Measurements from ENCODE around the gene CDH18. TPM values are rescaled to one million over a fixed set of nuclear protein-coding genes. Genes with fewer than 3 reads are reported as not detected.

Gene CDH18
- total RNA-seq, 2 donors from 2014 or later = not detected

DNA sequence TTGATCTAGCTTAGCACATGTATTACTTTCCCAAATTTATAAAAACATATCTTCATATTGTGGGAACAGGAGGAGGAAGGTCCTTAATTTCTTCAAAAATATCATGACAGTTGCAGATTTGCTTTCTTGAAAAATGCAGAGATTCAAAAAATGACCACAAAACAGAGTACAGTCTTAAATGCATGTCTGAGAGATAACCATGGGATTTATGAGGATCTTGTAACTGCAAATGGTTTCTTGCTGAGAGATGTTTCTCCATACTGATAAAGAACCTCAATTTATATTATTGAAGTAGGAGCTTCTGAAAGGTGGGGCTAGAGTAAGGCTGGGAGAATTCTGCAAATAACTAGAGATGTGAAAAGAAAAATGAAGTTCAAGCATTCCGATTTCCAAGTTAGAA is 83.2 kb downstream of the CDH18 start:
- no peak for ATAC-seq (replicated peaks)
- Mint-ChIP-seq H3K27ac (no peak overlapping the region), H3K4me3 (no peak overlapping the region), H3K4me1 (no peaks in the 10 kb centered on the region), H3K27me3 (no peaks in the 10 kb centered on the region), H3K36me3 (ENCODE audit: low read depth) (no peaks in the 10 kb centered on the region), H3K9me3 (peaks cover 3% of the 10 kb centered on the region)

DNA sequence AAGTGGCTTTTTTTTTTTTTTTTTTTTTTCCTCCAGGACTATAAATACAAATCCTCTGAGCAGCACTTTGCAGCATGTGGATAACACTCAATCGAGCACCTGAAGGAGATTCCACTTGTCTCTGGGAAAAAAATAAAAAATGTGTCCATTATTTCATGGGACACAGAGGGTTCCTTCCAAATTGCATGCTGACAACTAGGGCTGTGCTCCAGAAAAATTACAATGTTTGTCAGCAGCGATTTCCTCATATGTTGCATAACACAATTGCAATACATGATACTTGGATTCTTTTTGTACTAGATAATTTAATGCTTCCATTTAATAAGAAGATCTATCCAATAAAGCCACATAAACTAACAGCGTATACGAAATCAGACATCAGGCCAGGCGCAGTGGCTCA is 84.4 kb downstream of the CDH18 start:
- no peak overlapping the region for H3K27ac Mint-ChIP-seq
- H3K36me3 Mint-ChIP-seq (ENCODE audit: low read depth) = no peaks in the 10 kb centered on the region
- peaks cover 4% of the 10 kb centered on the region for H3K9me3 Mint-ChIP-seq
- no peaks in the 10 kb centered on the region for H3K4me1 Mint-ChIP-seq
- no peak for ATAC-seq (replicated peaks)
- H3K4me3 Mint-ChIP-seq = no peak overlapping the region
- H3K27me3 Mint-ChIP-seq = no peaks in the 10 kb centered on the region

DNA sequence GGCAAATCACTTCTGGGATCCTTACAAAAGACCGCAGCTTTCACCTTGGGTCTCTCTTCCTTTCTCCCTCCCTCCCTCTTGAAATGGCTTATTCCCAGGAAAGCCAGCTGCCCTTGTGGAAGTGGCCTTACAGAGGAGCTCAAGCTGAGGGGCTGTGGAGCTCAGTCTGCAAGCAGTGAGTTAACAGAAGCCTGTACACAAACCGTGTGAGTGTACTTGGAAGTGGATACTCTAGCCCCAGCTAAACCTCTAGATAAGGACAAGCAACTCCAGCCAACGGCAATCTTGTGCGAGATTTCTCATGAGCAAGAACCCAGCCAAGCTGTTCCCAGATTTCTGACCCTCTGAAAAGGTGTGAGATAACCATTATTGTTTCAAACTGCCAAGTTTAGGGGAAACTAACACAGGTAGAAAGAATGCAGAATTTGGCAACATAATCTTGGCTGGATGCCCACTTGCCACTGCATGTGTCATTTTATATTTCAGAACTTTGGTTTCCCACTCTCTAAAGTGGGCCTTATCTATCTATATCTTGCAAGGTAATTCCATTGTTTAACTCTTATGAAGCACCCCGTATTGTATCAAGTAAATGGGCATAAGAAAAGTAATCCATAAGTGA is 85.6 kb downstream of the CDH18 start:
- Mint-ChIP-seq H3K4me1 (no peaks in the 10 kb centered on the region), H3K27ac (no peak overlapping the region), H3K36me3 (ENCODE audit: low read depth) (no peaks in the 10 kb centered on the region), H3K9me3 (peaks cover 4% of the 10 kb centered on the region), H3K4me3 (no peak overlapping the region), H3K27me3 (no peaks in the 10 kb centered on the region)
- ATAC-seq (replicated peaks) = no peak

DNA sequence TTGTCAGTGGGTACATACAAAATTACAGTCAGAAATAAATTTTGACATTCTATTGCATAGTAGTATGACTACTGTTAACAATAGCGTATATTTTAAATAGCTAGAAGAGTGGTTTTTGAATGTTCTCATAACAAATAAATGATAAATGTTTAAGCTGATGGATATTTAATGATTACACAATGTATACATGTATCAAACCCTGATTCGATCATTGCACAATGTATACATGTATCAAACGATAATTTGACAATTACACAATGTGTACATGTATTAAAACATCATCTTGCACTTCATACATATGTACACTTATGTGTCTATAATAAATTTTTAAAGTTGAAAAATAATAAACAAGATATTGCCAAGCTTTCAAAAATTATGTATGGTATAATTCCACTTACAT is 87.7 kb downstream of the CDH18 start:
- no peak overlapping the region for H3K27ac Mint-ChIP-seq
- H3K4me1 Mint-ChIP-seq = no peaks in the 10 kb centered on the region
- H3K4me3 Mint-ChIP-seq = no peak overlapping the region
- ATAC-seq (replicated peaks) = no peak
- H3K27me3 Mint-ChIP-seq = no peaks in the 10 kb centered on the region
- H3K9me3 Mint-ChIP-seq = peaks cover 4% of the 10 kb centered on the region
- H3K36me3 Mint-ChIP-seq (ENCODE audit: low read depth) = no peaks in the 10 kb centered on the region

DNA sequence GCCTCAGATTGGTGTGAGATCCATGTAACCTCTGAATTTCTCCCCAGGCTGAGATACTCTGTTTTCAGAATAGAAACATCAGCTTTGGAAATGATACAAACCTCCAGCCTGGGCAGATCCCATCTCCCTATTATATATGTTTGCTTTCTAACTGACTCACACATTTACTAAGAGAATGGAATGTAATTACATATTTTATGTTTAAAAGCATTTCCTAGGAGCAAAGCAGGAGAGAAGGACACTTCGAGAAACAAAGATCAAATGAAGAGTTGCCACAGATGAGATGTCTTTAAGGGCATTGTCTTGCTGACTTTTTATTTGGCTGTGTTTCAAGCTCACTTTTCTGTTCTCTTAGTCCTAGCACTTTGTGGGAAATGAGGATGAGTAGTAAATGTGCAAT is 96.3 kb downstream of the CDH18 start:
- Mint-ChIP-seq H3K27ac (no peak overlapping the region), H3K4me3 (no peak overlapping the region), H3K4me1 (no peaks in the 10 kb centered on the region), H3K27me3 (no peaks in the 10 kb centered on the region), H3K9me3 (peaks cover 8% of the 10 kb centered on the region), H3K36me3 (ENCODE audit: low read depth) (no peaks in the 10 kb centered on the region)
- no peak for ATAC-seq (replicated peaks)

DNA sequence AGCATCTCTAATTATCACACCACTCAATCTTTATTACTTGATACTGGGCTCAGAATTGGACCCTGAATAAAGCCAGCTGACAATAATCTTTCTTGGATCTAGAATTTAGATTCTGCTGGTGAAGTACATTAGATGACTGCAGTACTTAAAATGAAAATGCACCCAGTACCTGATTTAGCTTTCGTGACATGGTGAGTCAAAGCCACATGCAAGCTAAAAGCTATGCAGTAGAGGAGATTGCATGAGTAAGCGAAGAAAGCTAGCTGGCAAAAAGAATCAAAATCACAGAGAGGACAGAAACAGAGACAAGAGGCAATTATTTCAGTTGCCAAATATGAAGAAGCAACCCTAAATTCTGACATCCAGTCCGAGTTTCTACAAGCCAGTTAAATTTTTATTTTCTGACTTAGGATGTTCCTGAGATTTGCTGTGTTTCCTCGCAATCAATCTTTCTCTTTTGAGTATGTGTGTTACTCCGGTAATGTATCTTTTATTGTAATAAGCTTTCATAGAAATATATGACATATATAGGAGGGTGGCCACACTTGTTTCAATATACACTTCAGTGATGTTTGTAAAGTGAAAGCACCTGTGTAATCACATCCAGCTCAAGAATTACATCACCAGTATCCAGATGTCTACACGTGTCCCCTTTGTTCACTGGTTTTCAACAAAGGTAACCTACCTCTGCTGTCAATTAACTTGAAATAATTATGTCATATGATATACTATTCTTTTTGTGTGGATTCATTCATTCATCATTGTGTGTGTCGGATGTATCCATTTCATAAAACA is 101.7 kb downstream of the CDH18 start:
- H3K9me3 Mint-ChIP-seq = peaks cover 8% of the 10 kb centered on the region
- no peak overlapping the region for H3K4me3 Mint-ChIP-seq
- no peak for ATAC-seq (replicated peaks)
- no peaks in the 10 kb centered on the region for H3K27me3 Mint-ChIP-seq
- no peak overlapping the region for H3K27ac Mint-ChIP-seq
- H3K4me1 Mint-ChIP-seq = no peaks in the 10 kb centered on the region
- no peaks in the 10 kb centered on the region for H3K36me3 Mint-ChIP-seq (ENCODE audit: low read depth)

DNA sequence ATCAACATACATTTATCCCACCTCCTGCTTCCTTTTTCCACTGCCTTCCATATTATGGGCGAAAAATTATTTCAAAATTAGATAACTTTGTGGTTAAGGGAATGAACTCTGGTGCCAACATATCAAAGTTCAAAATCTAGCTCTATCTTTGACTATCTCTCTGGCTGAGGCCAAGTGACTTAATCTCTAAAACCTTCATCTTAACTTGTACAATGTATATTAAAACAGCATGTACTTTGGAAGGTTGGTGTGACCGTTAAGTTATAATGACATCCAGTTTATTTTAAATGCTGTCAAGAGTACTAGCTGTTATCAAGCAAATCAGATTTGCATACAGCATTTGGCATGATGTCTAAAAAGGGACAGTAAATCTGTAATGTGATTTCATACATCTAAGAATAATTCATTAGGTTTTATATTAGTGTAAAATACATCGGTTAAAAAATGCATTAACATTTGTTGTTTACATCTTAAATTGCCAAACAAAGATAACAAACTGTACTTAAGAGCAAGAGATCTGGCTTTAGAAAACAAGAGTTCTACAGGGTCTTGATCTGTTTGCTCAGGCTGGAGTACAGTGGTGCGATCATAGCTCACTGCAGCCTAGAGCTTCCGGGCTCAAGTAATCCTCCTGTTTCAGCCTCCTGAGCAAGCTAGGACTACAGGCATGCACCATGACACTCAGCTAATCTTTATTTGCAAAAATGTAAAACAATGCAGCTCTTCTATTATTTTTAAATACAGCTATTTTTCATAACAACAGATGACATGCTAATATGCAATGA is 102.8 kb downstream of the CDH18 start:
- Mint-ChIP-seq H3K27me3 (no peaks in the 10 kb centered on the region), H3K4me1 (no peaks in the 10 kb centered on the region), H3K9me3 (peaks cover 8% of the 10 kb centered on the region), H3K4me3 (no peak overlapping the region), H3K36me3 (ENCODE audit: low read depth) (no peaks in the 10 kb centered on the region), H3K27ac (no peak overlapping the region)
- ATAC-seq (replicated peaks) = no peak

DNA sequence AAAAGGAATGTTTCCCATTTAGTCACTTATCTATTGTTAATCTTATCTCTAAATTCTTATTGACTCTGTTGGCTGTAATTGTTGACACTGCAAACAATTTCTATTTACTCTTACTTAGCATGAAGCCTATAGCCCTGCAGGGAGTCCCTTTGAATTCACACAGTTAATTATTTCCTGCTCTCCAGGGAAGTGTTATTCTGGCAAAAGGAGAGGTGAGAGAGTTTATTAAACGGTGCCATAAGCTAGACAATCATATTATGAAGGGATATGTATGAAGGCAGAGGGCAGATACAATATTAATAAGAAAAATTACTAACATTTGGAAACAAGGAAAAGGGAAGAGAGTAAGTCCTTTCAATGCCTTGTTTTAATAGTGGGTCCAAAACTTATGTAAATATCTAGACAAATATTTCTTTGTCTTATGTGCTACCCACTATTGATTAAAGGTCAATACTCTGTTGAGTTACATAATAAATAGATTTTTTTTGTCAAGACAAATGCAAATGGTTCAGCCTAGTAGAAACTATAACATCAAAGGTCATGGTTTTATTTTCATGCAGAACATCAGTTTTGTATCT is 107.1 kb downstream of the CDH18 start:
- no peak for ATAC-seq (replicated peaks)
- no peaks in the 10 kb centered on the region for H3K27me3 Mint-ChIP-seq
- no peaks in the 10 kb centered on the region for H3K36me3 Mint-ChIP-seq (ENCODE audit: low read depth)
- H3K4me3 Mint-ChIP-seq = no peak overlapping the region
- no peak overlapping the region for H3K27ac Mint-ChIP-seq
- no peaks in the 10 kb centered on the region for H3K4me1 Mint-ChIP-seq
- peaks cover 7% of the 10 kb centered on the region for H3K9me3 Mint-ChIP-seq

DNA sequence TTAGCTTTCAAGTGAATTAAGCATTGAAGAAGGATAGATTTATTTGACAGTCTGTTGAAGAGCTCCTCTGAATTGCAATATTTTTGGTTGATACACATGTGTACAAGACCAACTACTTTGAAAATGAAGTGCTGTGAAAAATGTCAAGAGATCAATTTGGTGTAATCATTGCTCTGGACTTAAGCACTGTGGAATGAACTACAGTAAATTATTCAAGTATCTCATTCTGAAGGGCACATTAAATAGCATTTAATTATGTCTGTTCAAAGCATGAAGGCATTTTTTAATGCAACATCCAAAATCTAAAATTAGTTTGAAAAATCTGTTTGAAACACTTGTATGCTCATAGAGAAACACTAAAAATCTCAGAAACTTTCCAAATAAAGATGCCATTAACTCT is 107.5 kb downstream of the CDH18 start:
- peaks cover 7% of the 10 kb centered on the region for H3K9me3 Mint-ChIP-seq
- no peaks in the 10 kb centered on the region for H3K27me3 Mint-ChIP-seq
- no peak overlapping the region for H3K4me3 Mint-ChIP-seq
- no peak overlapping the region for H3K27ac Mint-ChIP-seq
- no peaks in the 10 kb centered on the region for H3K4me1 Mint-ChIP-seq
- no peak for ATAC-seq (replicated peaks)
- no peaks in the 10 kb centered on the region for H3K36me3 Mint-ChIP-seq (ENCODE audit: low read depth)

DNA sequence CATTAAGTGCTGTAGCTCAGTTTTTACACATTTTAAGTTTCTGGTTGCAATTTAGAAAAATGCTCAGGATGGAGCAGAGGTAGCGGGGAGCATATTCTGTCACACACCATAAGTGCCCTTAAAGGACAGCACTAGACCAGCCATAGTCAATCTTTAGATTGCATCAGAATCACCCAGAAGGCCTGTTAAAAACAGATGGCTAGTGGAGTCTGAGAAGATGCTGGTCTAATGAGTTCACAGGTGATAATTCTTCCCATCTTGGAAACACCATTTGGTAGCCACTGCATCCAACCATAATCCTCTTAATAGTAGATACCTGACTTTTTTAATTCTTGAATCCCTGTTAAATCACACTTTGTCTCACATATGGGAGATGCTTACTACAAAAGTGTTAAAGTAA is 113.2 kb downstream of the CDH18 start:
- Mint-ChIP-seq H3K9me3 (peaks cover 12% of the 10 kb centered on the region), H3K36me3 (ENCODE audit: low read depth) (no peaks in the 10 kb centered on the region), H3K4me1 (no peaks in the 10 kb centered on the region), H3K4me3 (no peak overlapping the region), H3K27me3 (no peaks in the 10 kb centered on the region), H3K27ac (no peak overlapping the region)
- ATAC-seq (replicated peaks) = no peak

DNA sequence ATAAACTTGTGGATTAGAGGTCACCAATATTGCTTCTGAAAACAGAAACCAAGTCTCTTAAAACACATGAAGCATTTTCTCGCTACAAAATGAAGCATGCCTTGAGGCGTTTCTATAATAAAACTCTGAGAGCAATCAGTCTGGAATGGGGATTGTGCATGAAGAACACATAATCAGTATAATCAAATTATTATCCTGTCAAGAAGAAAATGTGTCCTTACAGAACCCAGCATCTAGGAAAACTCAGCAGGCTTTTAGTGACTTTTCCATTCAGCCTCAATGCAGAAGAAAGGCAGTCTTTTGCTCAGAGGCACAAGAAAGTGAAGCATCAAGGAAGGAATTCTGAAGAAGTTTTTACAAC is 121.9 kb downstream of the CDH18 start:
- no peaks in the 10 kb centered on the region for H3K36me3 Mint-ChIP-seq (ENCODE audit: low read depth)
- no peak overlapping the region for H3K4me3 Mint-ChIP-seq
- H3K27ac Mint-ChIP-seq = no peak overlapping the region
- H3K4me1 Mint-ChIP-seq = no peaks in the 10 kb centered on the region
- no peak for ATAC-seq (replicated peaks)
- H3K9me3 Mint-ChIP-seq = peaks cover 24% of the 10 kb centered on the region
- H3K27me3 Mint-ChIP-seq = no peaks in the 10 kb centered on the region

DNA sequence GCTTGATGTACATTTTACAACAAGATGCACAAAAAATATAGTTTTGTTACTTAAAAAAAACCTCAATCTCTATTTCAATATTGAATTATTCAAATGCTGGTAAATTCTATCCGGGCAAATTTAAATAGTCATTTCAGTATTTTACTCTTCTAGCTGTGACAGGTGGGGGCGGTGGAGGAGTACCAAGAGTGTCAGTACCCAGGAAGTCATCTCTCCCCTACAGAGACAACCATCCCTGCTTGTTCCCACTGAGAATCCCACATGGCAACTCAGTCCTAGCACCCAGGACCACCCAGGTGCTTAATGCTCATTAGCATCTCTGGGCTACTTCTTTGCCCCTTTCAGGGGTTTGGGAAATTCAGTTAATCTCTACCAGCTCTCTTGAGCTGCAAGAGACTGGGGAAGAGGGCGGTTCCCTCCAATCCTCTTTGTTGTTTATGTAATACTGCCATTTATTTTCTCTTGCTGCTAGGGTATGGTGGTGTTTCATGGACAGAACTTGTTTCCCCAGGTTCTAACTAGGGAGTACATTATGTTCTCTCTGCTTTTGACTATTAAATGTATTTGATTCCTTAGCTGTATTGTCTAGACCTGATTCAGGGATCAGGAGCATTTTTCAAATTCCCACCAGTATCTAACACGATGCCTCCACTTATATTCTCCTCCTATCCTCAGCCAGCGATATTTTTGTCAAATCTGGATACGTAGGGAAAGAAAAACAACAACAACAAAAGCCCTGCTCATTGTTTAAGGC is 122.5 kb downstream of the CDH18 start:
- H3K9me3 Mint-ChIP-seq = peaks cover 24% of the 10 kb centered on the region
- no peak overlapping the region for H3K4me3 Mint-ChIP-seq
- no peaks in the 10 kb centered on the region for H3K4me1 Mint-ChIP-seq
- no peaks in the 10 kb centered on the region for H3K36me3 Mint-ChIP-seq (ENCODE audit: low read depth)
- H3K27ac Mint-ChIP-seq = no peak overlapping the region
- H3K27me3 Mint-ChIP-seq = no peaks in the 10 kb centered on the region
- ATAC-seq (replicated peaks) = no peak

DNA sequence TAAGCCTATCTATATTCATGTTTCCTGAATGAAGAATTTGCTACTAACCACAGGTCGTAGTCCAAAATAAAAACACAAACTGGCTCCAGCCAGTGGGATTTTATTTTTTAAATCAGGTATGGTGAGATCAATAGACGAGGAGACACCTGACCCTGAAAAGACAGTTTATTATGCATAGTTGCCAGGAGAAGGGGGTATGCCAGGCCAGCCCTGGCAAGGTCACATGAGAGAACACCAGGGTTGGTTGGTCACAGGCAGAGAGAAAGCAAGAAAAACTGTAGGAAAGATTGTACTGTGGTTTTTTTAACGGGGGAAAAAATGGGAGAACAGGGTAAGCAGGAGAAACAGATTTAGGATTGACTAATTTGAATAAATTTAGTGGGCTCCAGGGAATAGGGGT is 125.3 kb downstream of the CDH18 start:
- H3K9me3 Mint-ChIP-seq = peaks cover 21% of the 10 kb centered on the region
- no peak for ATAC-seq (replicated peaks)
- H3K27me3 Mint-ChIP-seq = no peaks in the 10 kb centered on the region
- H3K4me1 Mint-ChIP-seq = no peaks in the 10 kb centered on the region
- no peak overlapping the region for H3K27ac Mint-ChIP-seq
- H3K4me3 Mint-ChIP-seq = no peak overlapping the region
- no peaks in the 10 kb centered on the region for H3K36me3 Mint-ChIP-seq (ENCODE audit: low read depth)

DNA sequence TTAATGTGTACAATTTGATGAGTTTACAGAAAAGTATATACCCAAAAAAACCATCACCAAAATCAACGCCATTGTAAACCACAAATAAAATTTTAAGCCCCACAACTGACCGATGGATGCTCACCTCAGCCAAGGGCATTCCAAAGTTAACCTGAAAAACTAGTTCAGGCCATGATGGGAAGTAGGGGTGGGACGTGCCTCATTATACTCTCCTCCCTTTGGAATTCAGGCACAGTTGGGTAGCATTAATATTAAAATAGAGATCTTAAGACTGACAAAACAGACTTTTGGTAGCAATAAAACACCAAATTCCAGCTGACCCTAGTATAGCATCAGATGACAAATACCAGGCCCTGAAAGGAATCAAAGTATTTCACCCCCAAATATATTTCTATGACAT is 129.0 kb downstream of the CDH18 start:
- no peak for ATAC-seq (replicated peaks)
- Mint-ChIP-seq H3K27ac (no peak overlapping the region), H3K36me3 (ENCODE audit: low read depth) (no peaks in the 10 kb centered on the region), H3K4me3 (no peak overlapping the region), H3K4me1 (no peaks in the 10 kb centered on the region), H3K9me3 (peaks cover 15% of the 10 kb centered on the region), H3K27me3 (no peaks in the 10 kb centered on the region)

All from activated T-helper 17 cell treated with anti-CD3 and anti-CD28 coated beads, Interleukin-2, amount 50 U/mL, for 72 hours (primary cell).